Non-pigmented ciliary epithelial cell (primary cell): Measurements from ENCODE around the gene RADIL.
"Not testable (repeated sequence)": the region's sequence is repeated elsewhere in the genome, so short reads cannot be mapped to it uniquely, and the experiment has no call there.

Source experiments
- DNase-seq: peaks from one replicate; pipeline ENCODE4 v3.0.0-alpha.2; 2010; ENCODE audit warnings: low read depth

Gene RADIL

GRCh38 chr7:4883372-4884144 is at the start of gene RADIL:
Gene RADIL (minus strand): TSS chr7:4883716. CDS start chr7:4878139, 5,577 bp downstream.
- DNase-seq, result peak; percentile 19

GRCh38 chr7:4931943-4932342 is 48.4 kb upstream of the RADIL start:
- DNase-seq, result no peak

GRCh38 chr7:4929005-4929404 is 45.5 kb upstream of the RADIL start:
- DNase-seq, result no peak

GRCh38 chr7:4928445-4928844 is 44.9 kb upstream of the RADIL start:
- no peak for DNase-seq

- no peak for DNase-seq
Measured at GRCh38 chr7:4919969-4920766, 36.7 kb upstream of the RADIL start.

- DNase-seq, result no peak
Measured at GRCh38 chr7:4916113-4916512, 32.6 kb upstream of the RADIL start.

GRCh38 chr7:4911111-4911828 is 27.8 kb upstream of the RADIL start:
- DNase-seq, result no peak

GRCh38 chr7:4906682-4907081 is 23.2 kb upstream of the RADIL start:
- no peak for DNase-seq

GRCh38 chr7:4905171-4905570 is 21.7 kb upstream of the RADIL start:
- no peak for DNase-seq

GRCh38 chr7:4904346-4904745 is 20.8 kb upstream of the RADIL start:
- DNase-seq, result no peak

GRCh38 chr7:4895766-4896165 is 12.2 kb upstream of the RADIL start:
- DNase-seq, result no peak

- DNase-seq, result no peak
Measured at GRCh38 chr7:4894482-4894881, 11.0 kb upstream of the RADIL start.

- no peak for DNase-seq
Measured at GRCh38 chr7:4893929-4894475, 10.5 kb upstream of the RADIL start.

- DNase-seq, result not testable (repeated sequence)
Measured at GRCh38 chr7:4893188-4893587, 9.7 kb upstream of the RADIL start.

- not testable (repeated sequence) for DNase-seq
Measured at GRCh38 chr7:4891522-4891921, 8.0 kb upstream of the RADIL start.

- DNase-seq, result no peak
Measured at GRCh38 chr7:4889682-4890081, 6.2 kb upstream of the RADIL start.

GRCh38 chr7:4888161-4888560 is 4.6 kb upstream of the RADIL start:
- DNase-seq, result no peak

- DNase-seq, result no peak
Measured at GRCh38 chr7:4886671-4887070, 3.2 kb upstream of the RADIL start.

- no peak for DNase-seq
Measured at GRCh38 chr7:4885317-4885807, 1.8 kb upstream of the RADIL start.

GRCh38 chr7:4884164-4884563 is 648 bp upstream of the RADIL start:
- DNase-seq, result no peak

GRCh38 chr7:4883033-4883371 is 514 bp downstream of the RADIL start:
- no peak for DNase-seq
